ENCODE results near the gene RAI14.

DNA sequence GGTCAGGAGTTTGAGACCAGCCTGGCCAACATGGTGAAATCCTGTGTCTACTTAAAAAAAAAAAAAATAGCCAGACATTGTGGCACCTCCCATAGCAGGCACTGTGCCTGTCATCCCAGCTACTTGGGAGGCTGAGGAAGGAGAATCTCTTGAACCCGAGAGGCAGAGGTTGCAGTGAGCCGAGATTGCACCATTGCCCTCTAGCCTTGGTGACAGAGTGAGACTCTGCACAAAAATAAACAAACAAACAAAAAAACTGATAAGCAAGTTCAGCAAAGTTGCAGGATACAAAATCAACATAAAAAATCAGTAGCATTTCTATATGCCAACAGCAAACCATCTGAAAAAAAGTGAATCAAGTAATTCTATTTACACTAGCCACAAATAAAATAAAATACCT is 118.0 kb downstream of the RAI14 start:
- no peak for TF ChIP-seq POLR2A (IDR thresholded peaks at IDR 0.05)
- TF ChIP-seq, protein P1, sequence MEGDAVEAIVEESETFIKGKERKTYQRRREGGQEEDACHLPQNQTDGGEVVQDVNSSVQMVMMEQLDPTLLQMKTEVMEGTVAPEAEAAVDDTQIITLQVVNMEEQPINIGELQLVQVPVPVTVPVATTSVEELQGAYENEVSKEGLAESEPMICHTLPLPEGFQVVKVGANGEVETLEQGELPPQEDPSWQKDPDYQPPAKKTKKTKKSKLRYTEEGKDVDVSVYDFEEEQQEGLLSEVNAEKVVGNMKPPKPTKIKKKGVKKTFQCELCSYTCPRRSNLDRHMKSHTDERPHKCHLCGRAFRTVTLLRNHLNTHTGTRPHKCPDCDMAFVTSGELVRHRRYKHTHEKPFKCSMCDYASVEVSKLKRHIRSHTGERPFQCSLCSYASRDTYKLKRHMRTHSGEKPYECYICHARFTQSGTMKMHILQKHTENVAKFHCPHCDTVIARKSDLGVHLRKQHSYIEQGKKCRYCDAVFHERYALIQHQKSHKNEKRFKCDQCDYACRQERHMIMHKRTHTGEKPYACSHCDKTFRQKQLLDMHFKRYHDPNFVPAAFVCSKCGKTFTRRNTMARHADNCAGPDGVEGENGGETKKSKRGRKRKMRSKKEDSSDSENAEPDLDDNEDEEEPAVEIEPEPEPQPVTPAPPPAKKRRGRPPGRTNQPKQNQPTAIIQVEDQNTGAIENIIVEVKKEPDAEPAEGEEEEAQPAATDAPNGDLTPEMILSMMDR (IDR thresholded peaks at IDR 0.05), result no peak

Measured in body of pancreas (tissue), 4 donors.